HG02642 (cell line): ENCODE measurements around the gene PASK.

Source experiments
- ATAC-seq: cut with Tn5 transposase; IDR thresholded peaks from one replicate; pipeline ENCODE4 v1.9.1; 2021; ENCODE audit warnings: mild to moderate bottlenecking; ENCODE audit not compliant: unreplicated experiment, poor library complexity

Gene PASK

DNA sequence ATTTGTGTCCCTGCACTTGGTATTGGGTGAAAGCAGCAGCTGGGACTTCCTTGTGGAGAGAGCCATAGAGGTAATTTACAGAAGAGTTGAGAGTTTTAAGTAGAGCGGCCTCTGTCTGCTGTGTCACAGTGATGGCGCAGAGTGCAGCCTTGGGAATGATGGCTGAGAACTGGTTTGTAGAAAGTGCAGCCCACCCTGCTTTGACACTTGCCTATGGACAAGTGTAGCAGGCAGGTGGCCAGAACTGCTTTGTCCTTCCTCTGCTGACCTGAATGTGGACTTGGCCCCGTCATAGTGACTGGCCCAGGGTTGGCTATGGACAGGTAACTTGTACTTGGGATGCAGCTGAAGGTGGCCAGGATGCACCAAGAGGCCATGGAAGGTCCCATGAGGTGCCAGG, 32.9 kb upstream of the PASK start:
- ATAC-seq = no peak

DNA sequence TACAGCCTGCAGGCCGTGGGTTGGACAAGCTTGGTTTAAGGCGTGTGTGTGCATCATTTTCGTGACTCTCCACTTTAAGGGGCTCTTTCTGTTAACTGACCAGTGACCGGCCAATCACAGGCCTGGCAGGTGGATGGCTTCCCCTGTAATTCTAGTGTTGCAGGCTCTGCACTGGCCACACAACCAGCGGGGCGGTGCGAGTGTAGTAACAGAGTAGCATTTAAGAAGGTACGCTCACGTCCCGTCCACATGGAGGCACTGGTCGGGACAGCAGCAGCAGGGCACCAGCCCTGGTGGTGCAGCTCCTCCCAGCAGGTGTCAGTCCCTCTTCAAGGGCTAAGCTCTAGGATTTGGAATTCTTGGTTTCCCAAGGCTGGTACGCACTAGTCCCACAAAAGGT, 31.2 kb upstream of the PASK start:
- ATAC-seq = no peak

DNA sequence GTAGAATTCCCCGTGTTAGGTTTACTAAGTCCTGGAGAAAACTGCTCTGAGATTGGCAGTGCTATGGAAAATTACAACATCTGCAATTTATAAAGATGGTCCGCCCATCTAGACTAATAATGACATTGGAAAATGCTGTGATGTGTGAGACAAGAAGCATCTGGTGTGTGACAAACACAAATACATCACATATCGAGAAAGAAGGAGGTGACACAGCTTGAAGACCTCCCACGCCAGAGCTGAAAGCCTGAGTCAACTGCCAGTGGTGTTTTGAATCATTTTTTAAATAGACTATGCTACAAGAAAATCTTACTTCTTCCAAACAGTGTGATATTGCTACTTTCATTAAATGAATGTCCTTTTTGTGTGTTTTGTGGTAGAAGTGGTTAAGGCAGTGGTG, 30.6 kb upstream of the PASK start:
- no peak for ATAC-seq

- no peak for ATAC-seq
These were observed 29.7 kb upstream of the PASK start for GRCh38 chr2:241178961-241179360.

GRCh38 chr2:241177526-241178334, 28.5 kb upstream of the PASK start:
- ATAC-seq = no peak

DNA sequence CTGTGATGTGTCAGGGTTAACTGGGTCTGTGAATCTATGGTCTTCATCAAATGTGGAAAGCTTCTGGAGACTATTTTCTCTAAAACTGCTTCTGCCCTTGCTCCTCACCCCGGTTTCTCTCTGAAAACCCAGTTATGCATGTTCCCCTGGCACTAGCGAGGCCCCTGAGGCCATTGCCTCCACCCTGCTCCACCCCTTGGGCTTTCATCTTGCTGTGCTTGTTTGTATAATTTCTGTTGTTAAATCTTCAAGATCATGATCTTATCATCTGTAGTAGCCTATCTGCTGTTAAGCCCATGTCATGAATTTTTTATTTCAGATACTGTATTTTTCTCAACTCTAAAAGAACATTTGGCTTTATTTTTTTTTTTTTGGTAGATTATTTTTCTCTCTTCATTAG, 24.3 kb upstream of the PASK start:
- no peak for ATAC-seq

- ATAC-seq = no peak
These were observed 19.1 kb upstream of the PASK start for GRCh38 chr2:241168366-241168765.

DNA sequence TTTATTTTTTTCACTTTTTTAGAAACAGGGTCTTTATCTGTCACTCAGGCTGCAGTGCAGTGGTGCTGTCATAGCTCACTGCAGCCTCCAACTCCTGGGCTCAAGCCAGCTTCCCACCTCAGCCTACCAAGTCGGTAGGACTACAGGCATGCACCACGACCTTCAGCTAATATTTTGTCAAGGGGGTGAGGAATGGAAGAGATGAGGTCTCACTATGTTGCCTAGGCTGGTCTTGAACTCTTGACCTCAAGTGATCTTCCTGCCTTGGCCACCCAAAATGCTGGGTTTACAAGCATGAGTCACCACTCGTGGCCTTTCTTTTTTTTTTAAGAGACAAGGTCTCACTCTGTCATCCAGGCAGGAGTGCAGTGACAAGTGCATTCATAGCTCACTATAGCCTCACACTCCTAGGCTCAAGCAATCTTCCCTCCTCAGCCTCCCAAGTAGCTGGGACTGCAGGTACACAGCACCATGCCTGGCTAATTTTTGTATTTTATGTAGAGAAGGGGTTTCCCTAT, 14.4 kb upstream of the PASK start:
- no peak for ATAC-seq

GRCh38 chr2:241161646-241162281, 12.5 kb upstream of the PASK start:
- no peak for ATAC-seq

GRCh38 chr2:241160318-241160717, 11.0 kb upstream of the PASK start:
- no peak for ATAC-seq

- no peak for ATAC-seq
These were observed 9.8 kb upstream of the PASK start for GRCh38 chr2:241159116-241159515.

- no peak for ATAC-seq
These were observed 9.3 kb upstream of the PASK start for GRCh38 chr2:241158546-241158900.

DNA sequence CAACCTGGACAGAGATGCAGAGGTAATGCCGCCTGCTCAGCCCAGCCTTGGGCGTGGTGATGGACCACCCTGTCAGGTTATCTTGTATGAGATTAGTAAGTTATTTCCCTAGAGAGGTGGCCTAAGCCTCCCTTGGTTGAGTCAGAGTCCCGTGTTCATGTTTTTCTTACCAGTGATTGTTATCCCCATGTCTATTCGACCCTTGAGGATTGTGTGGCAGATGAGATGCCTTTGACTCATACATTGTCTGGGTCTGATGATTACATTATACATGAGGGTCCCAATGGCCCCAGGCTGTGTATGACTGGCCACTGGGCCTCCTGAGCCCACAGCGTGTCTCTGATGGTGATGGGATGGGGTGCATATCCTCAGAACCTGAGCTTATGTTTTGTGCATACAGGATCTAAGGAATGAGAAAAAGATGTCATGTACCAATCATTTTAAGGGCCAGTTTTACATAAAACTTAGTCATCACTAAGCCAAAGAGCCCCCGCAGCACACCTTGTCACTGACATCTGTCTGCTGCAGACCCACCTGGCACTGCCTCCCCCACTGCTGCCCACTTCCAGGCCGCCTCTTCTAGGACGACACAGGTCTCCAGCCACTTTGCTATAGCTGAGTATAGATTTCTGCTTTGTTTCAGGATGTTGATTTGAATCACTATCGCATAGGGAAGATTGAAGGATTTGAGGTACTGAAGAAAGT, 8.7 kb upstream of the PASK start:
- ATAC-seq = no peak

DNA sequence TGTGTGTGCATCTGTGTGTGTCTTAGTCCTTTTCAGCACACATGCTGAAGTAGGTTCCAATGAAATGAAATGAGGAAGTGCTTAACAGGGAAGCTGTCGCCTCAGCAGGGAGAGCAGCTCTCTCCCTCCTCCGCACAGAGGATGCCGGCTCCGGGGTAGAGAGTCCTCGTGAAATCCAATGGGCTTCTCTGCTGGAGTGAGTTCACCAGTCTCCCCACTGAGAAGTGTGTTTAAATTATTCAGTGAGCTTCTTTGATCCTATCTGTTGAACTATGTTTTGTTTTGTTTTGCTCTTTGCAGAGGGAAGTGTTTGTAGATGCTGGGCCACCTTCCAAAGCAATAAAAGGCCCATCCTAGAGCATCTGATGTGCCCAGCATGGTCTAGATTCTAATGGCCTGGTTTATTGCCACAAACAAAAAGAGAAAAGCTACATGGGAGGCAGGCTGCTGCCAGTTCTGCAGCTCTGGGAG, 7.7 kb upstream of the PASK start:
- no peak for ATAC-seq

GRCh38 chr2:241155936-241156335, 6.7 kb upstream of the PASK start:
- no peak for ATAC-seq

DNA sequence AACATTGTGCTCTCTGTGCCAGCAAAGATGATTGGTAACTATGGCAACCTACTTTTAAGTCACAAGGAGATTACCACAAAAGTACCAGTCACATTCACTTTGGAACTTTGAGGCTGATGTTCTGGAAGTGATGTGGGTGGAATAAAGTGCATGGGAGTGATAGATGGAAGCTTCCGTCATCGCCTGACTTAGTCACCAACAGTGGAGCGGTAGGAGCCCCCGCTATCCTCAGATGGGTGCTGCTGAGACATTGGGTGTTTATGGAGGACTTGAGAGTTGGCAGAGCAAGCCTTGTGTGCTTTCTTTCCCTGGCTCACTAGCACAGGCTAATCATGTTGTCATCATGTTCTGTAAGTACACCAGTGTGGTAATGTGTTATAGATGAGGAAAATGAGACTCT, 5.6 kb upstream of the PASK start:
- no peak for ATAC-seq

DNA sequence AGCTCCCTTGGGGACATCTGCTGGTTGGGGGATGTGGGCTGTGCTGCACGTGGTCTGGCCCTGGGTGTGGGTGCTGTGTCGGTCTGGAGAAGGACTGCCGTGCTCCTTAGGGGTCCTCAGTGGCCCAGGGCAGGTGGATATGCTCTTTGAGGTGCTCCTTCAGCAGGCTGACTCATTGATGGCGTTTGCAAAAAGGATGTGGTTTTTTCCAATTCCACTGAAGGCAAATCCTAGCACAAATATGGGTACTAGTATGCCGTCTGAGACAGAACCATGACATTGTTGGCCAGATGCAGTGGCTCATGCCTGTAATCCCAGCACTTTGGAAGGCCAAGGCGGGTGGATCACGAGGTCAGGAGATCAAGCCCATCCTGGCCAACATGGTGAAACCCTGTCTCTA, 4.3 kb upstream of the PASK start:
- ATAC-seq = no peak

- no peak for ATAC-seq
These were observed 2.8 kb upstream of the PASK start for GRCh38 chr2:241151934-241152660.

- ATAC-seq = no peak
These were observed 1.6 kb upstream of the PASK start for GRCh38 chr2:241150660-241151530.
